DLD1 (cell line): ENCODE data around the gene PDE6B.
"Not testable (repeated sequence)": the region's sequence is repeated elsewhere in the genome, so short reads cannot be mapped to it uniquely, and the experiment has no call there.

Experiments
- in situ Hi-C: cut with HindIII; loops from 2 replicates; pipeline ENCODE4 v1.10.0; 2017; ENCODE audit warnings: low sequenced_read_pairs

Gene PDE6B

DNA sequence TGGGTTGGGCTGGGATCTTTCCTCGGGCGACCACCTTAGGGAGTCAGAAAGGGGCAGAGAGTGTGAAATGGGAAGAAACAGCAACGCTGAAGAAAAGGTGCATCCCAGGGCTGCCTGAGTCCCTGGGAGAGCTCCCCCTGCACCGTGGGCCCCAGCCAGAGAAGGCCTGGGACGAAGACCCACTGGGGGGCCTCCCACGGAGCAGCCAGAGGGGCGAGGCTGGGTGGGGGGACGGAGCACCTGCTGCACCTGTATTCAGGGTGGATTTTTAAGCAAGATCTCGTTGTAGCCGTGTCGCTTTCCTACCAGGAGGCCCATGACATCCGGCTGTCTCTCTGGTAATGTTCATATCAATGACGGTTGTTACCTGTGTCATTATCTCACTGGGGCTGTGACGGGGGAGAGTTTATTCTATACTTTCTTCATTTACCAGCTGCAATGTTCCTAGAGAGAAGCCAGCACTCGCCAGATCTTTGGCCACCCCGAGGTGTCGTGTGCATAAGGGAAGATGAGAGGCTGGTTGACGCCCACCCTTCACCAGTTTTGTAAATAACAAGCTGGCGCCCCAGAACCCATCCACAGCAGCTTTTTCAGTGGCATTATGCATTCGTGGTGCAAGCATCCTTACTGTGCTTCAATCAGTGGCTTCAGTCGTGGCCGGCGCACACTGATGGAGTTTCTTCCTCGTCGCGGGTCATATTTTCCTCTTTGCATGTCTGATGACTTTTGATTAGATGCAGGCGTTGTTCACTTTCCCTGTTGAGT, 74.6 kb downstream of the PDE6B start:
- in situ Hi-C loops: no loop called here

GRCh38 chr4:700587-701264, 75.4 kb downstream of the PDE6B start:
- in situ Hi-C loops: no loop called here

DNA sequence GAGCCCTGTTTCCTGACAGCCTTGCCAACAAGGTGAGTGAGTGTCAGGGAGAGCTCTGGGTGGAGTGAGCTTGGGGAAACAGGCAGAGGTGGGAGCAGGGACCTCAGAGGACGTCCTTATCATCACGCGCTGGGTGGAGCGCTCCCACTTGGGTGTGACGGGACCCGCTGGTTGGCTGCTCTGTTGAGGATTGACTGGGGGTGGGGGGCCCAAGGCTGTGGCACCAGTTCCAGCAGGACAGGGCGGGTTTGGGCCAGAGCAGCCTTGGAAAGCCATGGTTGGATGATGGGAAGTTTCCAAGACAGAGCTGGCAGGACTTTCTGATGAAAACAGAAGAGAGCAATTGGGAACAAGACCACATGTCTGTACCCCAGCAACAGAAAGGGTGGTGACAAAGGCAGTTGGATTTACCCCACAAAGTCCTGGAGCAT, 77.3 kb downstream of the PDE6B start:
- in situ Hi-C loops: no loop called here

DNA sequence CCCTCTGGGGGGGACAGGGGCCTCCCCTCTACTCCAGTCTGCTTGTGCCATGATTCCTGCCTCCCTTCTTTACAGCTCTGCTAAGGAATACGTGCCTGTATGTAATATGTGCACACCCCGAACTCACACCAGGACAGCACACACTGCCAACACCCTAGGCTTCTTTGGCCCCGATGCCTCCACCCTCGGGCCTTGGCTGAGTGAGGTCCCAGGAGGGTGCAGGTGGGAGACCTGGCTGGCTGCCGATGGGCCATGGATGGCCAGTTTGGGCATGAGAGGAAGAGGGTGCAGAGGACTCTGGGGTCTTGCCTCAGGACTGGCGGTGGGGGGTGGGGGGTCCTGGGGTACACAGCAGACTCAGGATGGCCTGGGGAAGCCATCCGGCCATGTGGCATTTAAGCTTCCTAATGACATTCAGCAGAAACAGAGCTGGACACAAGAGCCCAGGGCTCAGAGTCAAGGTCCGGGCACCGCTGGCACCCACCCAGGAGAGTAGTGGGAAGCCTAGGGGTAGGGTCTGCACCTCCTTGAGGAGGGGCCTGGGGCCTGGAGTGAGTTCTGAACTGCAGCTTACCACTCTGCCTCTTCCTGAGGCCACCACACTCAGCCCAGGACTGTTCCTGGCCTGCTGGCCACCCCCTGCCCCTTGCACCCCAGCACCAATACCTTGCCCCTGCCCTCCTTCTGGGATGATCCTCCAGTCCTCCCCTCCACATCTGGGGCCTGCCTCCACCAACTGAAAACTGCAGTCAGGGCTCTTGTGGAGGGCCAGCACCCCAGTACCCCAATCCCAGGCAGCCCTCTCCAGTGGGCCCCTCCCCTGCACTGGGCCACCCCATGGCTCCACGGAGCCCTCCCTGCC, 78.2 kb downstream of the PDE6B start:
- in situ Hi-C loops: no loop called here

GRCh38 chr4:704198-704891, 79.0 kb downstream of the PDE6B start:
- in situ Hi-C loops: no loop called here

GRCh38 chr4:704971-705277, 79.6 kb downstream of the PDE6B start:
- in situ Hi-C loops: no loop called here

DNA sequence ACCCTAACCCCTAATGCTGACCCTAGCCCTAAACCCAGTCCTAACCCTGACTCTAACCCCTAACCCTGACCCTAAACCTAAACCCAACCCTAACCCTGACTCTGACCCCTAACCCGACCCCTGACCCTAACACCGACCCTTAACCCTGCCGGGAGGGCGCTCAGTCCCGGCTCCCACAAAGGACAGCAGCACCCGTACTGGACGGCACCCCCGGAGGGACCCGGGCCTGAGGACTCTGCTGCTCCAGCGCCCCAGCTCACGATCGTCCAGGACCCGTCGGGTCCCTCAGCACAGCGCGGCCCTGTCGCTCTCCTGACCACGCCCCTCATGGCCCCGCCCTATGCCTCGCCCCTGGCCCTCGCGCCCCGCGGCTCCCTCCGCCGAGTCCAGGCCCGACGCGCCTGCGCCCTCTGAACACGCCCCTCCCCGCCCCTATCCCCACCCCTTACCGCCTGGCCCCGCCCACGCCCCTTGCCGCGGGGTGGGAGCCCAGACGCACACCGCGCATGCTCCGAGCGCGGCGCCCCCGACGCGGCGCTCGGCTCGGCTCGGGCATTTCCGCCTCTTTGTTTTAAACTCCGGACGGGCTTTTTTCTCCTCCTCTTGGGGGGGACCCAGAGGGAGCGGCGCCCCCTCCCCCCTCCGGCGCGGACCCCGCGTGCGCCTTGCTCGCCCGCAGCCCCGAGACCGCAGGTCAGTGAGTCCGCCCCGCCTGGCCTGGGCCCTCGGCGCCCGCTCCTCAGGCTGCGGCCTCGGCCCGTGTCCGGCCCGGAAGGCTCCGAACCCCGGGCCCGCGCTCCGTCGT, 80.1 kb downstream of the PDE6B start, which contains the start of gene PCGF3:
TSS of gene PCGF3 (plus strand) at position 555 of the 805 bp plus-strand sequence. CDS start 27,849 bp downstream, outside the sequence.
- in situ Hi-C loops: no loop called here

- in situ Hi-C loops: not testable (repeated sequence)
Observed at GRCh38 chr4:706083-706633, 80.8 kb downstream of the PDE6B start.

GRCh38 chr4:706834-707598, 81.6 kb downstream of the PDE6B start:
- in situ Hi-C loops: no loop called here

- in situ Hi-C loops: no loop called here
Observed at GRCh38 chr4:707929-708630, 82.7 kb downstream of the PDE6B start.

GRCh38 chr4:708631-708933, 83.2 kb downstream of the PDE6B start:
- in situ Hi-C loops: no loop called here

DNA sequence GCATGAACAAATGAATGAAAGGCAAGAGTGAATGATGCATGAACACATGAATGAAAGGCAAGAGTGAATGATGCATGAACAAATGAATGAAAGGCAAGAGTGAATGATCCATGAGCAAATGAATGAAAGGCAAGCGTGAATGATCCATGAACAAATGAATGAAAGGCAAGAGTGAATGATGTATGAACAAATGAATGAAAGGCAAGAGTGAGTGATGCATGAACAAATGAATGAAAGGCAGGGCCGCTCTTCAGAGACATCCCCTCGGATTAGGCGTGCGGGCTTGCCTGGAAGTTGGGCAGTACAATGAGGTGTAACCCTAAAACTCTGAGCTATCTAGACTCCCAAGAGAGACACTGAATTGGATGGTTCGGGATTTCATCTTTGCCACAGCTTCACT, 84.0 kb downstream of the PDE6B start:
- in situ Hi-C loops: no loop called here

DNA sequence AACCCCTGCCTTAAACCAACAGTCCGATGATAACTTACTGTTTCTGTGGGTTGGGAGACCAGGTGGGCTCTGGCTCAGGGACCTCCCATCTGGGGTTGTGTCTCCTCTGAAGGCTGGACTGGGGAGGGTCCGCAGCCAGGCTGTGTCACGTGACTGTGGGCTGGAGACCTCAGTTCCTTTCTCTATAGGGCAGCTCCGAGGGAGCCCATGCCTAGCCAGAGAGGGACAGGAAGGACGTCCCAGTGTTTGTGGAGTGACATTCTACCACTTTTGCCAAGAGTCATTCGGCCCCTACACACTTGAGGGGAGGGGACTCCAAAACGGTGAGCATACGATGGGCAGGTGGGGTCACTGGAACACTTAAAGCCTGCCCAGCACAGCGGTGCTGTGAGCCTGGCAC, 84.7 kb downstream of the PDE6B start:
- in situ Hi-C loops: no loop called here

GRCh38 chr4:710916-711315, 85.5 kb downstream of the PDE6B start:
- in situ Hi-C loops: no loop called here

DNA sequence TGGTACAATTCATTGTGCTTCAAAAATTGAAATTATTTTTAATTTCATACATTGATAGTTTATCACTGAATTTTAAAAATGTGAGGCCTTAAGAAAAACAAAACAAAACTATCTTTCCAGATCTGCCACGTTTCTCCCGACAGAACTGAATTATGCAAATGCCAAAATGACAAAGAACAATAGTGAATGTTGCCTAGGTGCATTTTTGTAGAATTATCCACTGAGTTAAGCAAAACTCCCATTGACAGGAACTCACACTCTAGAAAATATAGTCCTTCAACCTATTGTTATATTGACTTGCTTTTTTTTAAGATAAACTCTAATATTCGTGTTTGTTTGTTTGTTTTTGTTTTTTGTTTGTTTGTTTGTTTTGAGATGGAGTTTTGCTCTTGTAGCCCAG, 86.7 kb downstream of the PDE6B start:
- in situ Hi-C loops: no loop called here

GRCh38 chr4:712916-713632, 87.7 kb downstream of the PDE6B start:
- in situ Hi-C loops: no loop called here

DNA sequence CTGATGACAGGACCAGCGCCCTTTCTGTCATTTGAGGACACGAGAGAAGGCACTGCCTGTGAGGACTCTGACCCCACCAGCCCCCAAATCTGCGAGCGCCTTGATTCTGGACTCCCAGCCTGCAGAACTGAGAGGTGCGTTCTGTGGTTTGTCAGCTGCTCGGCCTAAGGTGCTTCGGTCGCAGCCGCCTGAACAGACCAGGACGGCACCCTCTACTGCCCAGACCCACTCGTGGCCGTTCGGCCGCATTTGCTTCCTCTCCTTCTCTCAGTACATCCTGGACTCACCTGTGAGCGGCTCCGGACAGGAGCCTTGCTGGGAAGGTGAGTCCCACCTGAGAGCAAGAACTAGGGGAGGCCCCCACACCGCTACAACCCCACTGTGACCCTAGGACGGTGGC, 88.7 kb downstream of the PDE6B start:
- in situ Hi-C loops: no loop called here
